ENCODE measurements around the gene MERTK. TPM values are rescaled to one million over a fixed set of nuclear protein-coding genes. Genes with fewer than 3 reads are reported as not detected.
A peak's percentile ranks its signal among the peaks of the same experiment; 100 is the strongest.
"Not testable (repeated sequence)": the region's sequence is repeated elsewhere in the genome, so short reads cannot be mapped to it uniquely, and the experiment has no call there.

MERTK gene
- total RNA-seq, 1 donor = under 0.01 TPM

GRCh38 chr2:111910609-111911277, 12.3 kb downstream of the MERTK start:
- DNase-seq (ENCODE audit: low read depth) = no peak
- no peak overlapping the region for H3K4me3 ChIP-seq (ENCODE audit: low read depth, low read length)
- TF ChIP-seq CTCF (IDR thresholded peaks at IDR 0.05; ENCODE audit: insufficient read depth, low read depth, low read length) = no peak

GRCh38 chr2:111911295-111911977, 13.0 kb downstream of the MERTK start:
- H3K4me3 ChIP-seq (ENCODE audit: low read depth, low read length); DNase-seq (ENCODE audit: low read depth): not testable (repeated sequence)

GRCh38 chr2:111912547-111912946, 14.1 kb downstream of the MERTK start:
- DNase-seq (ENCODE audit: low read depth) = no peak
- H3K4me3 ChIP-seq (ENCODE audit: low read depth, low read length) = no peak overlapping the region
- TF ChIP-seq CTCF (IDR thresholded peaks at IDR 0.05; ENCODE audit: insufficient read depth, low read depth, low read length) = no peak

GRCh38 chr2:111917106-111917505, 18.7 kb downstream of the MERTK start:
- no peak overlapping the region for H3K4me3 ChIP-seq (ENCODE audit: low read depth, low read length)
- no peak for TF ChIP-seq CTCF (IDR thresholded peaks at IDR 0.05; ENCODE audit: insufficient read depth, low read depth, low read length)
- DNase-seq (ENCODE audit: low read depth) = no peak

GRCh38 chr2:111918383-111918806, 20.0 kb downstream of the MERTK start:
- H3K4me3 ChIP-seq (ENCODE audit: low read depth, low read length) = no peak overlapping the region
- no peak for TF ChIP-seq CTCF (IDR thresholded peaks at IDR 0.05; ENCODE audit: insufficient read depth, low read depth, low read length)
- DNase-seq (ENCODE audit: low read depth) = peak; percentile 79

- TF ChIP-seq CTCF (IDR thresholded peaks at IDR 0.05; ENCODE audit: insufficient read depth, low read depth, low read length) = peak; percentile 33
- no peak overlapping the region for H3K4me3 ChIP-seq (ENCODE audit: low read depth, low read length)
- DNase-seq (ENCODE audit: low read depth) = no peak
Measured at GRCh38 chr2:111919365-111919764, 21.0 kb downstream of the MERTK start.

- no peak for TF ChIP-seq CTCF (IDR thresholded peaks at IDR 0.05; ENCODE audit: insufficient read depth, low read depth, low read length)
- no peak overlapping the region for H3K4me3 ChIP-seq (ENCODE audit: low read depth, low read length)
- no peak for DNase-seq (ENCODE audit: low read depth)
Measured at GRCh38 chr2:111919794-111920608, 21.6 kb downstream of the MERTK start.

Measured in fibroblast of villous mesenchyme (primary cell).